ENCODE data around the gene KCNQ5.
"Not testable (repeated sequence)": the region's sequence is repeated elsewhere in the genome, so short reads cannot be mapped to it uniquely, and the experiment has no call there.

KCNQ5 gene

GRCh38 chr6:73233048-73233447 lies 611.2 kb downstream of the KCNQ5 start:
- H3K4me3 ChIP-seq (ENCODE audit: low read length): no peak overlapping the region
- TF ChIP-seq, protein P1, sequence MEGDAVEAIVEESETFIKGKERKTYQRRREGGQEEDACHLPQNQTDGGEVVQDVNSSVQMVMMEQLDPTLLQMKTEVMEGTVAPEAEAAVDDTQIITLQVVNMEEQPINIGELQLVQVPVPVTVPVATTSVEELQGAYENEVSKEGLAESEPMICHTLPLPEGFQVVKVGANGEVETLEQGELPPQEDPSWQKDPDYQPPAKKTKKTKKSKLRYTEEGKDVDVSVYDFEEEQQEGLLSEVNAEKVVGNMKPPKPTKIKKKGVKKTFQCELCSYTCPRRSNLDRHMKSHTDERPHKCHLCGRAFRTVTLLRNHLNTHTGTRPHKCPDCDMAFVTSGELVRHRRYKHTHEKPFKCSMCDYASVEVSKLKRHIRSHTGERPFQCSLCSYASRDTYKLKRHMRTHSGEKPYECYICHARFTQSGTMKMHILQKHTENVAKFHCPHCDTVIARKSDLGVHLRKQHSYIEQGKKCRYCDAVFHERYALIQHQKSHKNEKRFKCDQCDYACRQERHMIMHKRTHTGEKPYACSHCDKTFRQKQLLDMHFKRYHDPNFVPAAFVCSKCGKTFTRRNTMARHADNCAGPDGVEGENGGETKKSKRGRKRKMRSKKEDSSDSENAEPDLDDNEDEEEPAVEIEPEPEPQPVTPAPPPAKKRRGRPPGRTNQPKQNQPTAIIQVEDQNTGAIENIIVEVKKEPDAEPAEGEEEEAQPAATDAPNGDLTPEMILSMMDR (conservative IDR thresholded peaks at IDR 0.05; ENCODE audit: low read length): no peak
- no peak for DNase-seq (ENCODE audit: low read depth)

GRCh38 chr6:73233971-73234370 lies 612.1 kb downstream of the KCNQ5 start:
- not testable (repeated sequence) for H3K4me3 ChIP-seq (ENCODE audit: low read length)
- peak; percentile 59 for DNase-seq (ENCODE audit: low read depth)

DNA sequence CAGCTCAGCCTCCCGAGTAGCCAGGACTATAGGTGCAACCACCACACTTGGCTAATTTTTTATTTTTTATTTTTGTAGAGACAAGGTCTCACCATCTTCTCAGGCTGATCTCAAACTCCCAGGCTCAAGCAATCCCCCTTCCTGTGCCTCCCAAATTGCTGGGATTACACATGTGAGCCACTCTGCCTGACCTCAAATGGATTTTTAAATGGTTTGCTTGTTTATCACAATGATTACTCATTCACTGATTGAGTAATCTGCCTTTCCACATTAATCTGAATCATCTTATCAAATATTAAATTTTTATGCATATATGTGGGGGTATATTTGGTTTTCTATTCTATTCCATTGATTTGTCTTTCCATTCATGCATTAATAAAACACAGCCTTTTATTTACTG lies 612.9 kb downstream of the KCNQ5 start:
- H3K4me3 ChIP-seq (ENCODE audit: low read length): no peak overlapping the region
- TF ChIP-seq, protein P1 (conservative IDR thresholded peaks at IDR 0.05; ENCODE audit: low read length): no peak
- DNase-seq (ENCODE audit: low read depth): peak; percentile 83

- peak; percentile 95 for DNase-seq (ENCODE audit: low read depth)
- H3K4me3 ChIP-seq (ENCODE audit: low read length): no peak overlapping the region
- TF ChIP-seq, protein P1 (conservative IDR thresholded peaks at IDR 0.05; ENCODE audit: low read length): no peak
Measured at GRCh38 chr6:73236144-73236750, 614.4 kb downstream of the KCNQ5 start.

- no peak for DNase-seq (ENCODE audit: low read depth)
- TF ChIP-seq, protein P1 (conservative IDR thresholded peaks at IDR 0.05; ENCODE audit: low read length): no peak
- H3K4me3 ChIP-seq (ENCODE audit: low read length): no peak overlapping the region
Measured at GRCh38 chr6:73240730-73241129, 618.9 kb downstream of the KCNQ5 start.

DNA sequence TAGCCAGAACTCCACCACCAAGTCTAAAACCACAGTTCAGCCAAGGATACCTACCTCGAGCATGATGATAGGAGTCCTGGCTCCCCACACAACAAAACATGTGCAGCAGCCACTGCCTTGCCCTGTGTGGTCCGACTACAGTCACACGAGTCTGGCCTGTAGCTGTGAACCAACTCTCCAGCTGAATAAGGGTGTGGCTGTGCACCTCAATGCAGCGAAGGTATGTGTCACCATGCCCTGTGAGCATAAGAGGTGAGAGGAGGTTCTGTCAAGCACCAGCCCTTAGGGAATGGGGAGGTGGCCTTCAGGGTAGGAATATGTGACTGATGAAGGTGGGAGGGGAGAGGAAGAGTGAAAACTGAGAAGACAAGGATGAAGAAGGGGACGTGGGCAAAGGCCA lies 620.1 kb downstream of the KCNQ5 start:
- TF ChIP-seq, protein P1 (conservative IDR thresholded peaks at IDR 0.05; ENCODE audit: low read length): no peak
- no peak overlapping the region for H3K4me3 ChIP-seq (ENCODE audit: low read length)
- no peak for DNase-seq (ENCODE audit: low read depth)
